ENCODE measurements around the gene SEC14L3. TPM values are rescaled to one million over a fixed set of nuclear protein-coding genes. Genes with fewer than 3 reads are reported as not detected.

The SEC14L3 gene
- total RNA-seq, 1 experiment from 2014 or later = not detected

- Histone ChIP-seq H3K36me3 (no peaks in the 10 kb centered on the region), H3K27me3 (no peaks in the 10 kb centered on the region), H3K27ac (no peak overlapping the region), H3K9me3 (replicated peaks) (no peaks in the 10 kb centered on the region), H3K4me1 (no peaks in the 10 kb centered on the region), H3K4me3 (no peak overlapping the region)
- no peak for DNase-seq
These were observed 25.8 kb upstream of the SEC14L3 start for GRCh38 chr22:30497466-30498150.

DNA sequence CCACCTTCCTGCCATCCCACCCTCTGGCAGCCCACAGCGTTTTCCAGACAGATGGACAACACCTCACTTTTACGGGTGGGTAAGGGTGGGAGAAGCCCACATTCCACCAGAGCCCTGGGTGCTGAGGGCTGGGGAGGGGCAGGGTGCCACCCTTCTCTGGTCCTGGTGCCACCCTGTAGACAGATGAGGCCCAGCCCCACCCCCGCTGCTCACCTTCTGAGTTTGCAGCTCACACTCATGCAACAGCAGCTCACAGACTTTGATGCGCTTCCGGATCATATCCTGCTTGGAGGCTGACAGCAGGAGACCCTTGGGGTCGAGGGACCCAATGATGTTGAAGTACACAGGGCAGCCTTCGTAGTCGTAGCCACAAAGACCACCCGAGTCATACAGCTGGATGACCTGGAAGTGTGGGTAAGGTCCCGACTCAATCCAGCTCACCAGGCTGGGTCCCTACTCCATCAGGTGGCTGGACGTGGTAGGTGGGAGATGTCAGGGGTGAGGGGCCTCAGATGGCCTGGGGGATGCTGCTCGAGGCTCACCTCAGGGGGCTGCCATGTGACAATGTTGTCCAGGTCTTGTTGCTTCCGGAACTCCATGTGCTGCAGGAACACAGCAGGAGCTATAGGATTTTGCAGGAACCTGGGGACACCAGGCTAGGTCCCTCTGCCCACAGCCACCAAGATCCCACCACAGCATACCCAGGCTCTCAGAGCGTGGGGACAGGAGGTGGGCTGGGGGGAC is 23.4 kb upstream of the SEC14L3 start:
- H3K36me3 ChIP-seq = no peaks in the 10 kb centered on the region
- H3K27me3 ChIP-seq = no peaks in the 10 kb centered on the region
- H3K9me3 ChIP-seq (replicated peaks) = no peaks in the 10 kb centered on the region
- no peaks in the 10 kb centered on the region for H3K4me1 ChIP-seq
- H3K27ac ChIP-seq = no peak overlapping the region
- DNase-seq = no peak
- no peak overlapping the region for H3K4me3 ChIP-seq

GRCh38 chr22:30492144-30492543 is 20.3 kb upstream of the SEC14L3 start:
- Histone ChIP-seq H3K27me3 (no peaks in the 10 kb centered on the region), H3K4me3 (no peak overlapping the region), H3K4me1 (no peaks in the 10 kb centered on the region), H3K36me3 (no peaks in the 10 kb centered on the region), H3K27ac (no peak overlapping the region), H3K9me3 (replicated peaks) (no peaks in the 10 kb centered on the region)
- DNase-seq = no peak

- no peaks in the 10 kb centered on the region for H3K36me3 ChIP-seq
- H3K27ac ChIP-seq = no peak overlapping the region
- no peaks in the 10 kb centered on the region for H3K9me3 ChIP-seq (replicated peaks)
- no peak overlapping the region for H3K4me3 ChIP-seq
- no peaks in the 10 kb centered on the region for H3K4me1 ChIP-seq
- DNase-seq = no peak
- no peaks in the 10 kb centered on the region for H3K27me3 ChIP-seq
These were observed 19.6 kb upstream of the SEC14L3 start for GRCh38 chr22:30491381-30491780.

GRCh38 chr22:30490399-30490798 is 18.6 kb upstream of the SEC14L3 start:
- no peak for DNase-seq
- Histone ChIP-seq H3K27me3 (no peaks in the 10 kb centered on the region), H3K27ac (no peak overlapping the region), H3K4me3 (no peak overlapping the region), H3K4me1 (no peaks in the 10 kb centered on the region), H3K9me3 (replicated peaks) (no peaks in the 10 kb centered on the region), H3K36me3 (no peaks in the 10 kb centered on the region)

- no peaks in the 10 kb centered on the region for H3K4me1 ChIP-seq
- H3K27ac ChIP-seq = no peak overlapping the region
- H3K27me3 ChIP-seq = no peaks in the 10 kb centered on the region
- H3K9me3 ChIP-seq (replicated peaks) = no peaks in the 10 kb centered on the region
- H3K4me3 ChIP-seq = no peak overlapping the region
- no peak for DNase-seq
- H3K36me3 ChIP-seq = no peaks in the 10 kb centered on the region
These were observed 16.3 kb upstream of the SEC14L3 start for GRCh38 chr22:30488121-30488520.

GRCh38 chr22:30486661-30487115 is 14.9 kb upstream of the SEC14L3 start:
- Histone ChIP-seq H3K27ac (no peak overlapping the region), H3K36me3 (no peaks in the 10 kb centered on the region), H3K27me3 (no peaks in the 10 kb centered on the region), H3K4me1 (no peaks in the 10 kb centered on the region), H3K4me3 (no peak overlapping the region), H3K9me3 (replicated peaks) (no peaks in the 10 kb centered on the region)
- no peak for DNase-seq

DNA sequence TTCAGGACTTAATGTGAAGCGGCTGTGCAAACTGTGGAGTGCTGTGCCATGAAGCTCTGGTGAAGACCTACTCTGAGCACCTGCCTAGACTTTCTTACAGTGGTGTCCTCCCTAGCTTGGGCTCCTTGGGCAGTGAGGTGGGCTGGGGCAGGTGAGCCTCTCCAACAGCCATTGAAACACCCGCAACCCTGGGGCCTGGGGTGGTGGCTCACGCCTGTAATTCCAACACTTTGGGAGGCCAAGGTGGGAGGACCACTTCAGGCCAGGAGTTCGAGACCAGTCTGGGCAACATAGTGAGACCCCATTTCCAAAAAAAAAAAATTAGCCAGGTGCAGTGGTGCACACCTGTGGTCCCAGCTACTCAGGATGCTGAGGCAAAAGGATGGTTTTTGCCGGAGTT is 14.3 kb upstream of the SEC14L3 start:
- no peaks in the 10 kb centered on the region for H3K4me1 ChIP-seq
- no peak overlapping the region for H3K27ac ChIP-seq
- no peaks in the 10 kb centered on the region for H3K27me3 ChIP-seq
- no peak overlapping the region for H3K4me3 ChIP-seq
- H3K9me3 ChIP-seq (replicated peaks) = no peaks in the 10 kb centered on the region
- DNase-seq = no peak
- H3K36me3 ChIP-seq = no peaks in the 10 kb centered on the region

DNA sequence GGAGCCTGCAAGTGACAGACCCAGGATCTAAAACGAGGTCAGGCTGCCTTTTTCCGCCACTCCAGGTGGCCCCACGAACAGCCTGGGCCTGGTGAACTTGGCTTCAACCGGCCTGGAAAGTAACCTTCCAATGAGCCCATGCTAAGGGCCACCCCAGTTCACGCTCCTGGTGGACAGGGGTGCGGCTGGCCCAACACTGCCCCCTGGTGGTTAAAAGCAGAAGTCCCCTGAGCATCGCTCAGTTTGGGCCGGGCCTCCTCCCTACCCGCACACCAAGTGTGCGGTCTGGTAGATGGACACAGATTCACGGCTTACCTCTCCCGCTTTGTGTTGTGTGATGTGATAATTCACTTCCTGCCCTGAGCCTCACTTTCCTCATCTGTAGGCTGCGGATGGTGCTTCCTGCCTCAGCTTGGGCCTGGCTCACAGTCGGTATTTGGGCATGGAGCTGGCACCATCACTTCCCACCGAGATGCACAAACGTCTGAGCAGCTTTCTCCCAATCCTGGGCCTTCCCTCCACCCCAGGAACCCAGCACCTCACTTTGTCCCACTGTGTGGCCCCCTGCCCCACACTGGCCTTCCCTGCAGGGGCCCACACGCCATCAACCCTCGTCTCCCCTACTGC is 13.7 kb upstream of the SEC14L3 start:
- Histone ChIP-seq H3K4me1 (no peaks in the 10 kb centered on the region), H3K27me3 (no peaks in the 10 kb centered on the region), H3K27ac (no peak overlapping the region), H3K4me3 (no peak overlapping the region), H3K36me3 (no peaks in the 10 kb centered on the region), H3K9me3 (replicated peaks) (no peaks in the 10 kb centered on the region)
- peak; percentile 52 to 70 for DNase-seq

DNA sequence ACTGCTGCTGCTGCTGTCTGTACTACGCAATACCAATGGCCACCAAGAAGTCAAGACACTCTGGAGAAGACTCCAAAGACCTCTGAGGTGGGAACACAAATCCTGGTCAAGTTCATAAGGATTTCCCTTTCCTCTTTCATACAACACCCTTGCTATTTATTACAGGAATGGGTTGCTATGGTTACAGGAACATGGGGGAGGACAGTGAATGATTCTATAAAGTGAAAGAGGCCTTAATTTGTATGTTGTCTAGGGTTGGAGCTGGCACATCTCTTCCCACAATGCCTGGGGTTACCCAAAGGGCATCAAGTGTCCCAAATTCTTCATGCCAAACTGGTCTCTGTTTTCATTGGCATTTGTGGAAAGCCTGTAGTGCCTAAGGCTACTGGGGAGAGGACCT is 11.4 kb upstream of the SEC14L3 start:
- H3K9me3 ChIP-seq (replicated peaks) = no peaks in the 10 kb centered on the region
- H3K27ac ChIP-seq = no peak overlapping the region
- DNase-seq = no peak
- H3K27me3 ChIP-seq = no peaks in the 10 kb centered on the region
- H3K36me3 ChIP-seq = no peaks in the 10 kb centered on the region
- H3K4me1 ChIP-seq = no peaks in the 10 kb centered on the region
- H3K4me3 ChIP-seq = no peak overlapping the region

DNA sequence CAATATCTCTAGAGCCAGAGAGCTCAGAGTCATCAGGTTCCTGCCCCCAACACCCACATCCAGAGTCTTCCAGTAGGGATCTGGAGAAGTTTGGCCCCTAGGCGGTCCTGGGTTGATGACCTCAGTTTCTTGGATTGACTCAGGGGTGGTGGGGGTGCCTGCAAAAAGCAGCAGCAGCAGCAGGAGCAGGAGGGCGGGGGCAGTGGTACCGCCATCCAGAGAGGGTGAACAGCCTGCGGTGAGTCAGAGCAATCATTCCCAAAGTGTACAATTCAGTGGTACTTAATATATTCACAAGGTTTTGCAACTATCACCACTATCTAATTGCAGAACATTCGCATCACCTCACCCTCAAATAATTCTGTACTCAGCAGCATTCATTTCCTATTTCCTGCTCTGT is 9.9 kb upstream of the SEC14L3 start:
- H3K4me1 ChIP-seq = no peaks in the 10 kb centered on the region
- no peaks in the 10 kb centered on the region for H3K27me3 ChIP-seq

DNA sequence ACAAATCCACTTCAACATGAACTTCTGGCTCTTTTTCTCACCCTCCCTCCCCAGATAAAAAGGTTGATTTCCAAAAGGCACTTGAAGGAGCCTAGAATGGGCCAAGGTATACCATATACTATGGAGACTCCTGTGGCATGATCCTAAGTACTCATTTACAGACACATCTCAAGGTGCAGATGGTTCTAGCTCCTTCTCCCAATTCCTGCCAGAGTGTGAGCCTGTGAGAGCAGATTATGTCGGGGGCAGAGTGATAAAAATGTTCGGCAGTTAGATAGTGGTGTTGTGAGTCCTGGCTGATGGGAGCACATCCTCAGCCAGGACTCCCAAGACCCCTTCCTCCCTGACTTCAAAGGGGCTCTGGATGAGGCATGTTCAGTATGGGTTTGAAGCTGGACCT is 8.2 kb upstream of the SEC14L3 start:
- Histone ChIP-seq H3K27me3 (no peaks in the 10 kb centered on the region), H3K9me3 (replicated peaks) (no peaks in the 10 kb centered on the region), H3K36me3 (no peaks in the 10 kb centered on the region), H3K27ac (no peak overlapping the region), H3K4me3 (no peak overlapping the region), H3K4me1 (no peaks in the 10 kb centered on the region)
- DNase-seq = no peak

More for the DNA sequence above, 9.9 kb upstream of the SEC14L3 start:
- H3K4me3 ChIP-seq = no peak overlapping the region
- DNase-seq = no peak
- no peak overlapping the region for H3K27ac ChIP-seq
- no peaks in the 10 kb centered on the region for H3K36me3 ChIP-seq
- H3K9me3 ChIP-seq (replicated peaks) = no peaks in the 10 kb centered on the region

GRCh38 chr22:30474683-30475424 is 3.0 kb upstream of the SEC14L3 start:
- Histone ChIP-seq H3K27ac (no peak overlapping the region), H3K27me3 (no peaks in the 10 kb centered on the region), H3K36me3 (no peaks in the 10 kb centered on the region), H3K4me1 (no peaks in the 10 kb centered on the region), H3K4me3 (no peak overlapping the region), H3K9me3 (replicated peaks) (no peaks in the 10 kb centered on the region)
- DNase-seq = no peak

DNA sequence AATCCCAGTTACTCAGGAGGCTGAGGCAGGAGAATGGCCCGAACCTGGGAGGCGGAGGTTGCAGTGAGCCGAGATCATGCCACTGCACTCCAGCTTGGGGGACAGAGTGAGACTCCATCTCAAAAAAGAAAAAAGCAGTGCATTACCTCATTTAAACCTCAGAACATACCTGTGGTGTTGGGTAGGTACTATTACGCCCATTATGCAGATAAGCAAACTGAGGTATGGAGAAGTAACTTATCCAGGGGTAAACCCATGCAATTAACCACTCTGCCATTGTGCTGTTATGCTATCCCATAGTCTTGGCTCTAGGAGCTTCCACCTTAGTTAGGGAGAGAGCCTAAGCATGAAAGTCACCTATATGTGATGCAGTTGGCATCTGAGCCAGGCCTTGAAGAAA is 2.3 kb upstream of the SEC14L3 start:
- Histone ChIP-seq H3K36me3 (no peaks in the 10 kb centered on the region), H3K4me3 (no peak overlapping the region), H3K4me1 (no peaks in the 10 kb centered on the region), H3K9me3 (replicated peaks) (no peaks in the 10 kb centered on the region), H3K27ac (no peak overlapping the region), H3K27me3 (no peaks in the 10 kb centered on the region)
- no peak for DNase-seq
